HEK293 (cell line): ENCODE measurements around the gene RNF39.

Experiments
- CTCF ChIA-PET: fragments of 350-600 bp; formaldehyde crosslinking; extraction: SDS; loops from one replicate; lab custom pipeline; 2021; ENCODE audit warnings: antibody characterized with exemption; lab: Yijun Ruan, JAX
- POLR2A ChIA-PET: fragments of 300-600 bp; formaldehyde crosslinking; extraction: SDS; loops from one replicate; lab custom pipeline; 2020; ENCODE audit warnings: antibody characterized with exemption, inconsistent platforms; lab: Yijun Ruan, JAX
- H3K27ac ChIP-seq: fragments of 200-500 bp; sonication (Bioruptor generic); 2 replicates; pipeline ENCODE4 v1.5.1; 2014; ENCODE audit warnings: low read depth, low read length, control low read depth, inconsistent platforms; ENCODE audit errors: extremely low read depth
- H3K36me3 ChIP-seq, 2 experiments: fragments of 200-500 bp in 1 of 2; sonication (Bioruptor generic) in 1 of 2; 1 replicate in 1 of 2; 2 replicates in 1 of 2; pipeline ENCODE4 v1.5.1; 2014 to 2017; ENCODE audit warnings: inconsistent platforms in 2 of 2, low read length in 2 of 2; ENCODE audit not compliant: control insufficient read depth in 2 of 2, insufficient read depth in 1 of 2
- H3K4me1 ChIP-seq: fragments of 200-500 bp; sonication (Bioruptor generic); 2 replicates; pipeline ENCODE4 v1.5.1; 2014; ENCODE audit warnings: mild to moderate bottlenecking, low read length, inconsistent platforms; ENCODE audit not compliant: control insufficient read depth, insufficient read depth
- H3K4me3 ChIP-seq: 2 replicates; pipeline ENCODE4 v1.5.1; 2011; ENCODE audit warnings: low read depth, mild to moderate bottlenecking, control low read depth, low read length, moderate library complexity
- H3K9me3 ChIP-seq: fragments of 200-500 bp; sonication (Bioruptor generic); 2 replicates; pipeline ENCODE4 v1.5.1; 2014; ENCODE audit warnings: low read depth, low read length, inconsistent platforms; ENCODE audit not compliant: control insufficient read depth, insufficient read depth
- KLF16 ChIP-seq: fragments of 450-650 bp; formaldehyde crosslinking; IDR thresholded peaks from 2 replicates; pipeline ENCODE4 v1.5.1; 2017; ENCODE audit warnings: missing biosample characterization, missing genetic modification characterization
- KLF9 ChIP-seq: fragments of 450-650 bp; formaldehyde crosslinking; IDR thresholded peaks from 2 replicates; pipeline ENCODE4 v1.5.1; 2016; ENCODE audit warnings: missing biosample characterization, missing genetic modification characterization, low read depth
- PRDM1 ChIP-seq: fragments of 450-650 bp; formaldehyde crosslinking; IDR thresholded peaks from 2 replicates; pipeline ENCODE4; 2016; ENCODE audit warnings: missing biosample characterization, missing genetic modification characterization
- SCRT2 ChIP-seq: fragments of 450-650 bp; formaldehyde crosslinking; IDR thresholded peaks from 2 replicates; pipeline ENCODE4 v1.5.1; 2016; ENCODE audit warnings: missing biosample characterization, missing genetic modification characterization
- YY2 ChIP-seq: fragments of 450-650 bp; formaldehyde crosslinking; IDR thresholded peaks from 2 replicates; pipeline ENCODE4 v1.5.1; 2016; ENCODE audit warnings: missing biosample characterization, missing genetic modification characterization
- ZBTB17 ChIP-seq: fragments of 450-650 bp; formaldehyde crosslinking; IDR thresholded peaks from 2 replicates; pipeline ENCODE4 v1.5.1; 2016; ENCODE audit warnings: missing biosample characterization, missing genetic modification characterization
- ZBTB20 ChIP-seq: fragments of 450-650 bp; formaldehyde crosslinking; IDR thresholded peaks from 2 replicates; pipeline ENCODE4 v1.5.1; 2016; ENCODE audit warnings: missing biosample characterization, missing genetic modification characterization
- ZBTB48 ChIP-seq: fragments of 450-650 bp; formaldehyde crosslinking; IDR thresholded peaks from 2 replicates; pipeline ENCODE4 v1.5.1; 2016; ENCODE audit warnings: missing biosample characterization, missing genetic modification characterization
- ZBTB7A ChIP-seq: fragments of 450-650 bp; formaldehyde crosslinking; IDR thresholded peaks from 2 replicates; pipeline ENCODE4 v1.5.1; 2016; ENCODE audit warnings: low read depth, missing biosample characterization, missing genetic modification characterization
- ZFP3 ChIP-seq: fragments of 450-650 bp; formaldehyde crosslinking; IDR thresholded peaks from 2 replicates; pipeline ENCODE4 v1.5.1; 2016; ENCODE audit warnings: low read depth, missing biosample characterization, missing genetic modification characterization
- ZFP37 ChIP-seq: fragments of 450-650 bp; formaldehyde crosslinking; IDR thresholded peaks from 2 replicates; pipeline ENCODE4 v1.5.1; 2016; ENCODE audit warnings: missing biosample characterization, missing genetic modification characterization
- ZFP69B ChIP-seq: fragments of 450-650 bp; formaldehyde crosslinking; IDR thresholded peaks from 2 replicates; pipeline ENCODE4 v1.5.1; 2016; ENCODE audit warnings: missing biosample characterization, missing genetic modification characterization
- ZNF157 ChIP-seq: fragments of 450-650 bp; formaldehyde crosslinking; IDR thresholded peaks from 2 replicates; pipeline ENCODE4 v1.5.1; 2016; ENCODE audit warnings: missing biosample characterization, missing genetic modification characterization
- ZNF24 ChIP-seq: fragments of 450-650 bp; formaldehyde crosslinking; IDR thresholded peaks from 2 replicates; pipeline ENCODE4 v1.5.1; 2016; ENCODE audit warnings: missing biosample characterization, missing genetic modification characterization
- ZNF335 ChIP-seq: fragments of 450-650 bp; formaldehyde crosslinking; conservative IDR thresholded peaks from 2 replicates; pipeline ENCODE4 v1.5.1; 2016; ENCODE audit warnings: missing biosample characterization, missing genetic modification characterization
- ZNF341 ChIP-seq: fragments of 450-650 bp; formaldehyde crosslinking; IDR thresholded peaks from 2 replicates; pipeline ENCODE4; 2016; ENCODE audit warnings: low read depth, missing biosample characterization, missing genetic modification characterization
- ZNF350 ChIP-seq: fragments of 450-650 bp; formaldehyde crosslinking; IDR thresholded peaks from 2 replicates; pipeline ENCODE4 v1.5.0; 2017; ENCODE audit warnings: missing biosample characterization, mild to moderate bottlenecking, missing genetic modification characterization
- ZNF600 ChIP-seq: fragments of 450-650 bp; formaldehyde crosslinking; IDR thresholded peaks from 2 replicates; pipeline ENCODE4 v1.5.1; 2016; ENCODE audit warnings: missing biosample characterization, missing genetic modification characterization
- ZNF777 ChIP-seq: fragments of 450-650 bp; formaldehyde crosslinking; IDR thresholded peaks from 2 replicates; pipeline ENCODE4 v1.5.1; 2017; ENCODE audit warnings: missing biosample characterization, missing genetic modification characterization, borderline replicate concordance
- TF ChIP-seq, protein P1 (sequence below): fragments of 450-650 bp; formaldehyde crosslinking; IDR thresholded peaks from 2 replicates; pipeline ENCODE4 v1.5.1; 2017; ENCODE audit warnings: missing biosample characterization, missing genetic modification characterization
- TF ChIP-seq, protein P2 (sequence below): fragments of 450-650 bp; formaldehyde crosslinking; IDR thresholded peaks from 2 replicates; pipeline ENCODE4 v1.5.1; 2016; ENCODE audit warnings: missing biosample characterization, missing genetic modification characterization
- TF ChIP-seq, protein P3 (sequence below): fragments of 450-650 bp; formaldehyde crosslinking; IDR thresholded peaks from 2 replicates; pipeline ENCODE4 v1.5.1; 2017; ENCODE audit warnings: missing biosample characterization, missing genetic modification characterization
- TF ChIP-seq, protein P4 (sequence below): fragments of 450-650 bp; formaldehyde crosslinking; IDR thresholded peaks from 2 replicates; pipeline ENCODE4 v1.5.1; 2016; ENCODE audit warnings: missing biosample characterization, missing genetic modification characterization
- TF ChIP-seq, protein P5 (sequence below): fragments of 450-650 bp; formaldehyde crosslinking; IDR thresholded peaks from 2 replicates; pipeline ENCODE4 v1.5.1; 2016; ENCODE audit warnings: missing biosample characterization, missing genetic modification characterization

Gene RNF39

DNA sequence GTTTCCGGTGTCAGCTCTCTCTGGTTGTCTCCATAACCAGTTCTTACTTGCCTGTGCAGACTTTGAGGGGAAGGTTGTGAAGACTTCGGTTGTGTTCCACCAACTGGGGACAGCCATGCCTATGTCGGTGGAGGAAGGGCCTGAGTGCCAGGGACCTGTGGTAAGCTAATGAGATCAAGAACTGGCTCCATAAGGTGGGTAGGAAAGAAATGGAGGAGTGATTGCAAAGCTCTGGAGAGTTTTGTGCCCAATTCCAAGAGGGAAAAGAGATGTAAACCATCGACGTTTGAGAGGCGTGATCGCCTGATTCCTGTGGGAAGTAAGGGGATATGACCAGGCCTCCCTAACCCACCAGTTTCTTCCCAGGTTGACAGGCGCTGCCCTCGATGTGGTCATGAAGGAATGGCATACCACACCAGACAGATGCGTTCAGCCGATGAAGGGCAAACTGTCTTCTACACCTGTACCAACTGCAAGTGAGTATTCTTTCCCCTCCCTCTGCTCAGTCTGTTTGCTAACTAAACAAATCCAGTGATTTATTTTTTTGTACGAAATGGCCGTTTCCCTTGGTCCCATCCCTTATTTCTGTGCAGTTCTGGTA is 13.6 kb downstream of the RNF39 start:
- Histone ChIP-seq H3K36me3 (peaks cover 22 to 35% of the 10 kb centered on the region in 2 experiments; a peak in 2 of 3 replicates), H3K9me3 (no peaks in the 10 kb centered on the region), H3K27ac (peak overlapping the region; percentile 72), H3K4me1 (peaks cover 7% of the 10 kb centered on the region), H3K4me3 (peak overlapping the region; percentile 75)
- CTCF ChIA-PET: interaction anchor here (0.6 to 2.0 kb wide), 8 partner anchors 16 to 106 kb away, joined by 3 to 9 read pairs (median 3); no protein-coding TSS in a partner anchor
- TF ChIP-seq YY2 (tag by site-specific recombination): 0 out of 2 replicates have a peak, but pooled peaks have one; percentile 39
- peak; percentile 86; the same call in 1 of the 2 replicates for TF ChIP-seq PRDM1 (tag by site-specific recombination)
- no peak for TF ChIP-seq ZFP3
- TF ChIP-seq ZNF777 (tag by site-specific recombination): 0 out of 2 replicates have a peak, but pooled peaks have one; percentile 0
- peak; percentile 23; the same call in 1 of the 2 replicates for TF ChIP-seq ZBTB17
- TF ChIP-seq ZNF600 (tag by site-specific recombination): peak; percentile 32
- TF ChIP-seq KLF9: no peak
- TF ChIP-seq, protein P1, sequence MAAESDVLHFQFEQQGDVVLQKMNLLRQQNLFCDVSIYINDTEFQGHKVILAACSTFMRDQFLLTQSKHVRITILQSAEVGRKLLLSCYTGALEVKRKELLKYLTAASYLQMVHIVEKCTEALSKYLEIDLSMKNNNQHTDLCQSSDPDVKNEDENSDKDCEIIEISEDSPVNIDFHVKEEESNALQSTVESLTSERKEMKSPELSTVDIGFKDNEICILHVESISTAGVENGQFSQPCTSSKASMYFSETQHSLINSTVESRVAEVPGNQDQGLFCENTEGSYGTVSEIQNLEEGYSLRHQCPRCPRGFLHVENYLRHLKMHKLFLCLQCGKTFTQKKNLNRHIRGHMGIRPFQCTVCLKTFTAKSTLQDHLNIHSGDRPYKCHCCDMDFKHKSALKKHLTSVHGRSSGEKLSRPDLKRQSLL (tag by site-specific recombination): peak; percentile 56; the same call in 1 of the 2 replicates
- no peak for TF ChIP-seq ZNF24 (tag by site-specific recombination)
- TF ChIP-seq ZBTB48 (tag by site-specific recombination): peak; percentile 84
- peak; percentile 42; the same call in 1 of the 2 replicates for TF ChIP-seq ZNF335 (tag by site-specific recombination)
- TF ChIP-seq, protein P2, sequence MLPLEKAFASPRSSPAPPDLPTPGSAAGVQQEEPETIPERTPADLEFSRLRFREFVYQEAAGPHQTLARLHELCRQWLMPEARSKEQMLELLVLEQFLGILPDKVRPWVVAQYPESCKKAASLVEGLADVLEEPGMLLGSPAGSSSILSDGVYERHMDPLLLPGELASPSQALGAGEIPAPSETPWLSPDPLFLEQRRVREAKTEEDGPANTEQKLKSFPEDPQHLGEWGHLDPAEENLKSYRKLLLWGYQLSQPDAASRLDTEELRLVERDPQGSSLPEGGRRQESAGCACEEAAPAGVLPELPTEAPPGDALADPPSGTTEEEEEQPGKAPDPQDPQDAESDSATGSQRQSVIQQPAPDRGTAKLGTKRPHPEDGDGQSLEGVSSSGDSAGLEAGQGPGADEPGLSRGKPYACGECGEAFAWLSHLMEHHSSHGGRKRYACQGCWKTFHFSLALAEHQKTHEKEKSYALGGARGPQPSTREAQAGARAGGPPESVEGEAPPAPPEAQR (tag by site-specific recombination): no peak
- TF ChIP-seq ZNF341 (tag by site-specific recombination): peak; percentile 47; the same call in 1 of the 2 replicates
- no peak for TF ChIP-seq ZNF350
- POLR2A ChIA-PET: interaction anchor here (0.8 to 3.4 kb wide), 10 partner anchors 10 to 152 kb away, joined by 4 to 36 read pairs (median 8); no protein-coding TSS in a partner anchor

DNA sequence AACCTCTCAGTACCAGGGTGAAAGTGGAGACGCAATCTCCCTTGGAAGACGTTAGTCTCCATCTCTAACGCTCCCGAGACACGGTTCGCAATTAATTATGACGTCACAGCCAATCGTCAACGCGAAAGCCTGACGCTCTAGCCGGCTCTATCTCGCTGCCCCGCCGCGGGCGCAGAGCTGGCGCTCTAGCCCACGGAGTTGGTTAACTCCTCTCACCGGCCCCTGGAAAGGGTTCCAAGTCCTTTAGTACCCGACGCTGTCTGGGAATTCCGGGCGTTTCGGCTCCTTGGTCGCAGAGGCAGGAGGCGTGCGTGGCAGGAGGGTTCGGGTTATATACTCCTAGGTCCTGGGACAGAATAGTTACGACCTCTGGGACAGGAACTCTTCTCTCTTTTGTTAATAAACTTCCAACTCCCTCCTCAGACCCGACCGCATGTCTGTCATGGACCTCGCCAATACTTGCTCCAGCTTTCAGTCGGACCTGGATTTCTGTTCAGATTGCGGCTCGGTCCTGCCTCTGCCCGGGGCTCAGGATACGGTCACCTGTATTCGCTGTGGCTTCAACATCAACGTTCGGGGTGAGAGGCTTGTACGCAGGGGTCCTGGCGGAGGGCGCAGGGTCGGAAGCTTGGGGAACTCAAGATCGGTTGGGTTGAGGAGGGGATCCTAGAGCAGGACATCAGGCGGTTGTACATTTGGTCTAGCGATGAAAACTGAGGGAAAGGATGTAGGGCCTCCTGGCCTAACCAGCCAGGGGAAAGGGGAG is 14.3 kb downstream of the RNF39 start, which contains the start of gene POLR1H:
TSS of gene POLR1H (plus strand) at position 174 of the 766 bp plus-strand sequence. CDS start at position 434, 260 bp downstream.
- POLR2A ChIA-PET: interaction anchor here (0.5 to 3.4 kb wide), 21 partner anchors 8 to 1779 kb away, joined by 3 to 36 read pairs (median 5); partner anchors contain the start of gene TRIM39
- Histone ChIP-seq H3K4me3 (peak within 1 kb of the TSS; percentile 75), H3K36me3 (peaks cover 27 to 42% of the 10 kb centered on the region in 2 experiments; a peak in 2 of 3 replicates), H3K4me1 (peaks cover 7% of the 10 kb centered on the region), H3K9me3 (no peaks in the 10 kb centered on the region), H3K27ac (peak within 1 kb of the TSS; percentile 72)
- CTCF ChIA-PET: interaction anchor here (0.6 to 2.0 kb wide), 11 partner anchors 10 to 514 kb away, joined by 3 to 9 read pairs (median 3); no protein-coding TSS in a partner anchor
- TF ChIP-seq ZFP37 (tag by site-specific recombination) (peak; percentile 65; the same call in 1 of the 2 replicates), ZBTB20 (tag by site-specific recombination) (peak; percentile 100), ZNF157 (tag by site-specific recombination) (no peak), KLF16 (no peak), ZFP69B (tag by site-specific recombination) (peak; percentile 75; the same call in 1 of the 2 replicates), ZBTB7A (no peak), SCRT2 (tag by site-specific recombination) (no peak), PRDM1 (tag by site-specific recombination) (peak; percentile 57)
- TF ChIP-seq, protein P3, sequence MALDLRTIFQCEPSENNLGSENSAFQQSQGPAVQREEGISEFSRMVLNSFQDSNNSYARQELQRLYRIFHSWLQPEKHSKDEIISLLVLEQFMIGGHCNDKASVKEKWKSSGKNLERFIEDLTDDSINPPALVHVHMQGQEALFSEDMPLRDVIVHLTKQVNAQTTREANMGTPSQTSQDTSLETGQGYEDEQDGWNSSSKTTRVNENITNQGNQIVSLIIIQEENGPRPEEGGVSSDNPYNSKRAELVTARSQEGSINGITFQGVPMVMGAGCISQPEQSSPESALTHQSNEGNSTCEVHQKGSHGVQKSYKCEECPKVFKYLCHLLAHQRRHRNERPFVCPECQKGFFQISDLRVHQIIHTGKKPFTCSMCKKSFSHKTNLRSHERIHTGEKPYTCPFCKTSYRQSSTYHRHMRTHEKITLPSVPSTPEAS: 0 out of 2 replicates have a peak, but pooled peaks have one; percentile 23
- TF ChIP-seq, protein P4, sequence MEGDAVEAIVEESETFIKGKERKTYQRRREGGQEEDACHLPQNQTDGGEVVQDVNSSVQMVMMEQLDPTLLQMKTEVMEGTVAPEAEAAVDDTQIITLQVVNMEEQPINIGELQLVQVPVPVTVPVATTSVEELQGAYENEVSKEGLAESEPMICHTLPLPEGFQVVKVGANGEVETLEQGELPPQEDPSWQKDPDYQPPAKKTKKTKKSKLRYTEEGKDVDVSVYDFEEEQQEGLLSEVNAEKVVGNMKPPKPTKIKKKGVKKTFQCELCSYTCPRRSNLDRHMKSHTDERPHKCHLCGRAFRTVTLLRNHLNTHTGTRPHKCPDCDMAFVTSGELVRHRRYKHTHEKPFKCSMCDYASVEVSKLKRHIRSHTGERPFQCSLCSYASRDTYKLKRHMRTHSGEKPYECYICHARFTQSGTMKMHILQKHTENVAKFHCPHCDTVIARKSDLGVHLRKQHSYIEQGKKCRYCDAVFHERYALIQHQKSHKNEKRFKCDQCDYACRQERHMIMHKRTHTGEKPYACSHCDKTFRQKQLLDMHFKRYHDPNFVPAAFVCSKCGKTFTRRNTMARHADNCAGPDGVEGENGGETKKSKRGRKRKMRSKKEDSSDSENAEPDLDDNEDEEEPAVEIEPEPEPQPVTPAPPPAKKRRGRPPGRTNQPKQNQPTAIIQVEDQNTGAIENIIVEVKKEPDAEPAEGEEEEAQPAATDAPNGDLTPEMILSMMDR (tag by site-specific recombination): no peak
- TF ChIP-seq, protein P5, sequence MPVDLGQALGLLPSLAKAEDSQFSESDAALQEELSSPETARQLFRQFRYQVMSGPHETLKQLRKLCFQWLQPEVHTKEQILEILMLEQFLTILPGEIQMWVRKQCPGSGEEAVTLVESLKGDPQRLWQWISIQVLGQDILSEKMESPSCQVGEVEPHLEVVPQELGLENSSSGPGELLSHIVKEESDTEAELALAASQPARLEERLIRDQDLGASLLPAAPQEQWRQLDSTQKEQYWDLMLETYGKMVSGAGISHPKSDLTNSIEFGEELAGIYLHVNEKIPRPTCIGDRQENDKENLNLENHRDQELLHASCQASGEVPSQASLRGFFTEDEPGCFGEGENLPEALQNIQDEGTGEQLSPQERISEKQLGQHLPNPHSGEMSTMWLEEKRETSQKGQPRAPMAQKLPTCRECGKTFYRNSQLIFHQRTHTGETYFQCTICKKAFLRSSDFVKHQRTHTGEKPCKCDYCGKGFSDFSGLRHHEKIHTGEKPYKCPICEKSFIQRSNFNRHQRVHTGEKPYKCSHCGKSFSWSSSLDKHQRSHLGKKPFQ (tag by site-specific recombination): peak; percentile 56; the same call in 1 of the 2 replicates
